Gastrocnemius medialis (tissue), 4 donors: ENCODE data around the gene DRC7.

Experiments
- POLR2A ChIP-seq, 2 donors: fragments of 450-650 bp; IDR thresholded peaks; one replicate each; pipeline ENCODE4 v1.6.1; 2017; ENCODE audit warnings: antibody characterized with exemption in 2 of 2, mild to moderate bottlenecking in 2 of 2, moderate library complexity in 2 of 2
- TF ChIP-seq, protein P1 (sequence below), 5 experiments: fragments of 450-650 bp in 3 of 5; fragments of 200-600 bp in 2 of 5; sonication (generic) in 2 of 5; IDR thresholded peaks in 4 of 5; conservative IDR thresholded peaks in 1 of 5; 1 replicate in 4 of 5; 2 replicates in 1 of 5; pipeline ENCODE4 v1.5.1; 2016 to 2019; ENCODE audit warnings: antibody characterized with exemption in 5 of 5, mild to moderate bottlenecking in 3 of 5, moderate library complexity in 3 of 5

DNA sequence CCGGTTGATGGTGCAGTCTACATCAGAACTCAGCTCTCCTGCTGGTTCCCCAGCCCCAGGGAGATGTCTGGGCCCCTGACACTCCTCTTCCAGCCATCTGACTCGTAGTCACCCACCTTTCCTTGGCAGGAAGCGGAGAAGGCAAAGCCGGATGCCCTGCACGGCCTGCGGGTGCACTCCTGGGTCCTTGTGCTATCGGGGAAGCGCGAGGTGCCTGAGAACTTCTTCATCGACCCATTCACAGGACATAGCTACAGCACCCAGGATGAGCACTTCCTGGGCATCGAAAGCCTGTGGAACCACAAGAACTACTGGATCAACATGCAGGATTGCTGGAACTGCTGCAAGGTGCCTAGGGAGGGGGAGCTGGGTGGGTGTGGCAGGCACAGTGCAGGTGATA is 12.7 kb downstream of the DRC7 start:
- TF ChIP-seq, protein P1, sequence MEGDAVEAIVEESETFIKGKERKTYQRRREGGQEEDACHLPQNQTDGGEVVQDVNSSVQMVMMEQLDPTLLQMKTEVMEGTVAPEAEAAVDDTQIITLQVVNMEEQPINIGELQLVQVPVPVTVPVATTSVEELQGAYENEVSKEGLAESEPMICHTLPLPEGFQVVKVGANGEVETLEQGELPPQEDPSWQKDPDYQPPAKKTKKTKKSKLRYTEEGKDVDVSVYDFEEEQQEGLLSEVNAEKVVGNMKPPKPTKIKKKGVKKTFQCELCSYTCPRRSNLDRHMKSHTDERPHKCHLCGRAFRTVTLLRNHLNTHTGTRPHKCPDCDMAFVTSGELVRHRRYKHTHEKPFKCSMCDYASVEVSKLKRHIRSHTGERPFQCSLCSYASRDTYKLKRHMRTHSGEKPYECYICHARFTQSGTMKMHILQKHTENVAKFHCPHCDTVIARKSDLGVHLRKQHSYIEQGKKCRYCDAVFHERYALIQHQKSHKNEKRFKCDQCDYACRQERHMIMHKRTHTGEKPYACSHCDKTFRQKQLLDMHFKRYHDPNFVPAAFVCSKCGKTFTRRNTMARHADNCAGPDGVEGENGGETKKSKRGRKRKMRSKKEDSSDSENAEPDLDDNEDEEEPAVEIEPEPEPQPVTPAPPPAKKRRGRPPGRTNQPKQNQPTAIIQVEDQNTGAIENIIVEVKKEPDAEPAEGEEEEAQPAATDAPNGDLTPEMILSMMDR (IDR thresholded peaks at IDR 0.05 in 4 of 5, conservative IDR thresholded peaks at IDR 0.05 in 1 of 5), result no peak
- no peak for TF ChIP-seq POLR2A (IDR thresholded peaks at IDR 0.05)
